RCC 7860 (cell line): ENCODE data around the gene GGCX.
A peak's percentile ranks its signal among the peaks of the same experiment; 100 is the strongest.

Experiments
- DNase-seq: peaks from one replicate; pipeline ENCODE4 v3.0.0-alpha.2; 2015; ENCODE audit warnings: low spot score
- FAIRE-seq: peaks from 2 replicates; lab custom pipeline; 2012; peaks lifted over from hg19 to GRCh38; lab: Jason Lieb, UNC

GGCX gene

DNA sequence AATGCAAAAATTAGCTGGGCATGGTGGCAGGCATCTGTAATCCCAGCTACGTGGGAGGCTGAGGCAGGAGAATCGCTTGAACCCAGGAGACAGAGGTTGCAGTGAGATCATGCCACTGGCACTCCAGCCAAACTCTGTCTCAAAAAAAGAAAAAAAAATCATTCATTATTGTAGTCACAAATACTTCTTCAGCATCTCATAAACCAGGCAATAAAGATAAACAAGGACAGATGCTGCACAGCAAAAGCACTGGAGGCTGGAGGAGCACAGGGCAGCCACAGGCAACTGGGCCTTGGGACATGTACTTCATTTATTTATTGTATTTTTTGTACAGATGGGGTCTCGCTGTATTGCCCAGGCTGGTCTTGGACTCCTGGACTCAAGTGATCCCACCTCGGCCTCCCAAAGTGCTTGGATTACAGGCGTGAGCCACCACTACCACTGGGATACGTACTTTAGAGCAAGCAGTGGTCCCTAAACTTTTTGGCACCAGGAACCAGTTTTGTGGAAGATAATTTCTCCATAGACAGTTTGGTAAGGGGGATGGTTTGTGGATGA, 39.1 kb downstream of the GGCX start:
- DNase-seq = no peak
- FAIRE-seq = no peak

DNA sequence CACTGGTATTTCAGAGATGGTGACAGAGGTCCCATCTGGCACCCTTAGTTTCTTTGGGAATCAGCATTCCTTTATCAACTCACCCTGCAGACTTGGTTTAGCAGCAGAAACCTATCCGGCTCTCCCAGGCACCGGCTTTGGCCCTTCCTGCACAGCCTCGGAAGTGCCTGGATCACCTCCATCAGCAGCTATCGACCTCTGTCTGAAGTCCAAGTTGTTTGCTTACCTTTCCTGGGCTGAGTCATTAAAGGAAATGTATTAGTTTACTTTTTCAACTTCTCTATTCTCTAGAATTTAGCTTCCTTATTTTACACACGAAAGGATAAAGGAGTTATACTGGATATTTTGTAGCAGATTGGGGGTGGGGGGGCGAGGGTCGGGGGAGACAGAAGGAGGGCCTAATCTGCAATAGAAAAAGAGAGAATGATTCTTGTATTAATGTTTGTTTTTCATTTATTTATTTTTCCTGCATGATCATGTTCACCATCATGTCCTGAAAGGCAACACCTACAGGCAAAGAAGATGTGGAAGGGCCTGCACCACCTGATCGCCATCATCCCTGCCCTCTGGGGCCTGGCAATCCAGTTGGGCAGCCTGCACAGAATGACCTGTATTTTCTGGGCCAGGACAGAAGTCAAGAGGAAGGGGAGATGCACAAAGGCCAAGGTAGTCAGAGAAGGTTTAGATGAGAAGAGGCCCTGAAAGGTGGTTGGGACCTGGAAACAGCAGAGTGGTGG, 44.5 kb downstream of the GGCX start:
- DNase-seq = no peak
- FAIRE-seq = no peak

DNA sequence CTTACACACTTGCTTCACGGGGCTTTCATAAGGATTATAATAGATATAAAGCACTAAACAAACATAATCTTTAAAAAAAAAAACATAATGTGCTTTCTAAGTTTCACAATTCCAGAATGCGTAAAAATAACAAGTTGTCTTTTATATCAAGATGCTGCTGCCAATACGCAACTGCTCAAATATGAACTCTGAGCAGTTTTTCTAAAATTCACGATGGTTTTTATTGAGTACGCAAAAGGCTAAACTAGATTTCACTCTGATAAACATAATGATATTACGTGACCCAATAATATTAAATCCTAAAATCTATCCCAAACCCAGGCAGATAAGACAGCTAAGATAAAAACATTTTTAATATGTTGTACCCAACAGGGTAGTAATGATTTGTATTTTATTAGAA, 47.0 kb downstream of the GGCX start:
- DNase-seq (no peak), FAIRE-seq (no peak)

DNA sequence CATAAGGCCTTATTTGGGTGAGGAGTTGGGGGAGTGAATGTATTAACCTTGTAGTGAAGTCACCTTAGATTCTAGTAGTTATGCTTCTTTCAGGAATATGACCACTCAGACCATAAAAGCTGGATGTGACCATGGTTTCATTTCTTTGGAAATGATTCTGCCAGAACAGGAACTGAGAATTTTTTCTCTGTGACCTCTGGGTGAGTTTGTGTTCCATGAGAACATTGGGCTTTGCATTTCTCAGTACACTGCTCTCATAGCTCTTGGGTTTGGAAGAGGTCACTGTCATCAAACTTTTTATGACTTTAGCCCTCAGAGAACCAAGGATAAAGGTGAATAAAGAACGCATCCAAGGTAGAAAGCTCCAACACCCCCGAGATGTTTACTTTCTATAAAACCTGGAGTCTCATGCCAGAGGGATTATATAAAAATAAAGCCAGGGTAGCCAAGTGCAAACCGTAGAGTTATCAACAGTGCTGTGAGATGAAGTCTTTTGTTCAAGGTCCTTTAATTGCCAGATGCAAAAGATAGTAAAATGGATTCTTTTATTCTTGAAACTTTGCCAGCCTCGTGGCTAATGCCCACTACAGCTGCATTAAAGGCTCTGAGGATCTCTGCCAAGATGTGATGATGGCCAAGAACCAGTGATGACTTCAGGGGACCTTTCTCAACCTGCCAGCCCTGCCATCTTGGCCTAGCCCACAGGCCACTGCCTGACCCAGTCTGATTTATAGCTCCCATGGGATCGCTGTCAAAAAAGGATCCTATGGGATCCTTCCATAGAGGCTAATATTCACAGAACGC, 50.1 kb downstream of the GGCX start:
- FAIRE-seq (no peak), DNase-seq (no peak)

DNA sequence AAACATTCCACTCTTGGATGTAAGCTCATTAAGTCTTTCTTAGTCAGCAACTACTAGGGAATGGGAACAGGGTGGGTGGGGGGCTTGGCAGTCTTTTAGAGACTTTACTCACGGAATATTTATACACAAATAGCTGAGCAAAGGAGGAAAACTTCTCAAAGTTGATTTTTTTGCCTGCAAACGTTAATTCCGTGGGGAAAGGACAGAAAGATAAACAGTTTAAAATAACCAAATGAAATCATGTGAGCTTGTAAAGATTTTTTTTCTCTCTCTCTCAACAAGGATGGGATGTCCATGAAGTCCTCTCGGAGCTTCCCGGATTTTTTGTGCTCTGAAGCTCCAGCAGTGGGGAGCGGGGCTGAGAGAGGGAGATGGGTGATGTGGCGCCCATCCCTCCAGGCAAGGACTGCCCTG, 54.5 kb downstream of the GGCX start:
- DNase-seq (no peak), FAIRE-seq (no peak)

DNA sequence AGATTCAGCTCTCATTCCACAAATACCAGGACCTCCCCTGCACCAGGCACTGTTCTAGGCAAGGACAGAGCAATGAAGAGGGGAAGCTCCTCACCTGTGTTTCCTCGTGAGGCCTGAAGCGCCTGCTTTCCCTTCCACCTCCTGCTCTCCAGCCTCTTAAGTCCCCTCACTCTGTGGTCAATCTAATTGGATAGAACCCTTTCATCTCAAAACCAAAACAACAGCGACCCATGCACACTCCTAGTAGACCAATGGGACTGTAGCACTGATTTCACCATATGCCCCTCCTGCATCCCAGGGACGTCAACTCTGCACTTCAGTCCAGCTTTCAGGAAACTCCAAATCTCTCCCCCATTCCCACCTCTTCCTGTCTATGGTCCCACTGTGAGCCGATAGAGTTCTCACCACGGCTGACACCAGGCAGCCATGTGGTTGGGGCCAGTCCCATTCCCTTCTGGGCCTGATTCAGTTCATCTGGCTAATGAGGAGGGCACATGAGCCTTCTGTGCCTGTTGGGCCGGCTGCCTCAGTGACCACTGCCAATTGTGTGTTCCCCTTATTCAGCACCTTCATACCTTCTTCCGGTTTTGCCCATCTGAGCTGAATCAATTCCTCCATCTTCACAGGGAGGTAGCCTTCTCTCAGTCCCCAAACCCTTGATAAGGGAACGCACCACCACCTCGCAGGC, 55.6 kb downstream of the GGCX start:
- DNase-seq = no peak
- no peak for FAIRE-seq

DNA sequence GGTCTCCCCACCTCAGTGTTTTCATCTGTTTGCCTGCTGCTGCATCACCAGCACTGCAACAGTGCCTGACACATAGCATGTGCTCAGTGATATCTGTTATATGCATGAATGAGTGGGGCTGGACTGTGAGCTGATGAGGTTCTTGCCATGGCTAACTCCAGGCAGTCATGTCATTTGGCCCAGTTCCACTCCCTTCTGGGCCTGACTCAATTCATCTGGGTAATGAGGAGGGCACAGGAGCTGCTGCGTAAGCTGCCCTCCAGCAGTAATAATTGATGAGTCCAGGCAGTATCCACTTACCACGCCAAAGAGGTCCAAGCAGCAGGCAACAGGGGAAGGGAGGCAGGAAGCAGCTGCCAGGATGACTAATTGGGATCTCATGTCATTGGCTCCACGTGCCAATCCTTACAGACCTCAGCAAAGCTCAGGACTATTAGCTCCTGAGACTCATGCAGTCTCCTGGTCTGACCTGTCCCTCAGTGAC, 56.5 kb downstream of the GGCX start:
- DNase-seq (peak; percentile 100), FAIRE-seq (peak; percentile 97)

DNA sequence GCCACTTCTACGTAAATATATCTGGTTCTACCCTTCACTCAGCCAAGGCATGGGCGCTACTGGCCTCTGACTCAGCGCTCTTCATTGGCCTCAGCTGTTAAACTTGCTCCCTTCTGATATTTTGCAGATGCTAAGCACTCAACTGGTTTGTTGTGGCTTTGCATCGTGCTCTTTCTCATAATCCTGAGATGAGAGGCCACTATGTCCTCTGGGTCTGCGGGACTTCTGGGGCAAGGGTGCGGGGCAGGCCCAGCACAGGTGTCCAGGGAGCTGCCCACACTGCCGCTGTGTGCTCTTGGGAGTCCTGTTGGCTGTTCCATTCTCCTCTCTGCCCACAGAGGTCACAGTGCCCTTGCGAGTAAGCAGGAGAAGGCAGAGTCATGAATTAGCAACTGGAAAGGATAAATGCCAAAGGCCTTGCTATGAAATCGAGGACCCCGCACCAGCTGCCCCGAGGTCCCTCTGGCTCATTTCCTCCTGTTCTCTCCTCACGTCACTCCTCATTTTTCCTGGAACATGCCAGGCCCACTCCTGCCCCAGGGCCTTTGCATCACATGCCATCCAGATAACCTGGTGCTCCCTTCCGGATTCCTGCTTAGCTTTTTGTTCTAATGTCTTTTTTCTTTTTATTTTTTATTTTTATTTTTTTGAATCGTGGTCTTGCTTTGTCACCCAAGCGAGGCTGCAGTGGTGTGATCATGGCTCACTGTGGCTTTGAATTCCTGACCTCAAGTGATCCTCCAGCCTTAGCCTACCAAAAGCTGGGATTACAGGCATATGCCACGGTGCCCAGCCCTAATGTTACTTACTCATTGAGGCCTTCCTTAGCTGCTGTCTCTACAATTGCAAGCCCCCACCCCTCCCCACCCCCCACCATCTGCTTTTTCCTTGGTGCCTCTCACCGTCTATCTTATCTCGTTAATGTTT, 57.2 kb downstream of the GGCX start:
- FAIRE-seq (no peak), DNase-seq (no peak)

DNA sequence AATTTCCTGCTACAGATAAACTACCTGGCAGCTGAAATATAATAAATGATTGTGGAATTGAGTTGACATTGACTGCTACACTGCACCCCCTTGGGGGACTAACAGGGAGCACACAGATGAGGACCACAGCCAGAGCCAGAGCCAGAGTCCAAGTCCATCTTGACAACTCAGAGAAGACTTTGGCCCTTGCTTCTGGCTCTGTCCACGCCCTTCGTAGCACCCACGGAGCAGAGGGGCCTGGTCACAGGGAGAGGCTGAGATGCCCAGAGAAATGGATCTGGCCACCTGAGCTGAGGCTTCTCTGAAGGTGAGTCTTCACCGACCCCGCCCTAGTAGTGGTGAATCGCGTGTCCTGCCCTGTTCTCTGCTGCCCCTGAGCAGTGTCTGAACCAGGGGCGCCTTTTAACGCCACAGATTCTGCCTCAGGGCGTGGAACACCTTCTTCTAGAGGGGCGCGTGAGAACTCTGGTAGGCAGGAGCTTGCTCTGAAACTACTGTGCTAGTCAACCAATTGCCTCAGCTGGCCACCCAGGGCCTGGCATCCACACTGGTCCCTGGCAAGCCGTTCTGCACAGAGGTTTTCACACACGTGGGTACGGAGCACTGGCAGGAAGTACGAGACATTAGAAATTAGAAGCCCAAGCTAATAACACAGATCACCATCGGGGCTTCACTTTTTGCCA, 58.0 kb downstream of the GGCX start:
- FAIRE-seq = no peak
- no peak for DNase-seq

DNA sequence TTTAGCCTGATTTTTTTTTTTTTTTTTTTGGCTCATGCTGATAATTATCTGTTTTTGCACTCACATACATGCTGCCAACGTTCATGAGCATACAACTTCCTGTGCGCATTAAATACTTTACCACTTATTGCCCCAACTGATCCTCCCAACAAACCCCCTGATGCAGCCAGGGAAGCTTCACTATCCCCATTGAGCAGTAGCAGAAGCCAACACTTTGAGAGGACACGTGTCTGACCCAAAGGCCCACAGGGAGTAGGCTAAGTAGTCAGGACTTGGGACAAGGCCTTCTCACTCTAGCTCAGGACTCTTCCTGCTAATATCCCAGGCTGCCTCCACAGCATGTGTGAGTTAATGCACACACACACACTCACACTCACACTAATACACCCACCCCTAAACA, 58.6 kb downstream of the GGCX start:
- FAIRE-seq (no peak), DNase-seq (no peak)

DNA sequence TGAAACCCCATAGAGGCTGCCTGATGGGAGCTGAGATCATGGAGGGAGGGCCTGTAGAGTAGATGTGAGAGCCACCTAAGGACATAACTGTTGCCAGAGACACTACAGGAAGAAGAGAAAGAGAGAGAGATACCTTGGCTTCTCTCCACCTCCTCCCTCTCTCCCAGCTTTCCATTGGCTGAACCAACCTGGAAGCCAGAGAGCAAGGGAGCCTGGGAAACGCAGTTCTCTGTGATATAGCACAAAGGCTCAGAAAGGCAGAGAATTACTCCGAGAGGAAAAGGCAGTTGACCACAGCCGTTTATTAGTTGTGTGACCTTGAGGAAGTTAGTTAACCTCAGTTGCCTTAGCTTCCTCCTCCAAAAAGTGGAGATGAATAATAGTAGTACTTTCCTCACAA, 60.0 kb downstream of the GGCX start:
- FAIRE-seq (no peak), DNase-seq (no peak)

DNA sequence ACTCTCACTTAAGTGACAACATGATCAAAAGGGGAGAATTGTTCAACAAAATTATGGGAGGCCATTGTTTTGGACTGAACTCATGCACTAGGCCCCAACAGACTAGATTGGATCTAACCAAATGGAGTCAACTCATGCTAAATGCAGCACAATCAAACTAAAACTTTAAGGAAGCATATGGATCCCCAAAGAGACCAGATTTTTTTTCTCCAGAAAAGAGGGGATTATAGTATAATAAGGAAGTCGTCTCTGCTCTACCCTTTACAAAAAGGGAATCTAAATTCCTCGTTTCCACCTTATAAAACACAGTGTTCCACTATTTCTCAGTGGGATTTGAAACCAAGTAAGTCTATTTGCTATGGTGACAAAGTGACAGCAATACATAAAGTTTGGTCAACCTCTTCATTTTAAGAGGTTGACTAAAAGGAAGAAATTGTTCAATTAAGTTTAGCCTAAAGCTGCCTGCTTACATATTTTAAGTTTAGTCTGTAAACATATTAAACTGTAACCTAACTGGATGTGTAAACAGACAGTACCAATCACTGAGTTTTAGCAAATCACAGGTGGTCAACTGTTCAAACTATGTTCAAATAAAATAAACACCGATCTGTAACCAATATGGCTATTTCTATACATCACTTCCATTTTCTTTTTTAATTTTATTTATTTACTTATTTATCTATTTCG, 63.2 kb downstream of the GGCX start:
- DNase-seq = no peak
- FAIRE-seq = no peak

DNA sequence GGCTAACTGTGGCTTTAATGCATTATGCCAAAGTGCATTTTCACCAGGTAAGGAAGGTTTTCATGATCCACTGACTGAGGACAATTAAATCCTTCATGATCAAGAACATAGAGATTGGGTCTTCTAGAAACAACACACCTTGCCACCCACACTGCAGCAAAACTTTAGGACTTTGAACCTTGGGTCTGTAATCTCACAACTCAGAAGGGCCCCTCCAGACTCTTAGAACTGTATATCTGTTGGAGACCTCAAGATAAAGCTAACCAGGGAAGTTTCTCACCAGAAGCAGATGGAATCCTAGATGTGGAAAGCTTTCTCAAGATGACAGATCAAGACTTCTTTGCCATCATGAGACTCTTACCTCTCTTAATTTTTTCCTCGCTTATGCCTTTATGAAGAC, 64.9 kb downstream of the GGCX start:
- FAIRE-seq (no peak), DNase-seq (no peak)
